KG1 (cell line): ENCODE data around the gene PON1.

Experiments used
- DNase-seq: peaks from one replicate; lab custom pipeline; 2025; lab: John Stamatoyannopoulos, UW

Gene PON1

DNA sequence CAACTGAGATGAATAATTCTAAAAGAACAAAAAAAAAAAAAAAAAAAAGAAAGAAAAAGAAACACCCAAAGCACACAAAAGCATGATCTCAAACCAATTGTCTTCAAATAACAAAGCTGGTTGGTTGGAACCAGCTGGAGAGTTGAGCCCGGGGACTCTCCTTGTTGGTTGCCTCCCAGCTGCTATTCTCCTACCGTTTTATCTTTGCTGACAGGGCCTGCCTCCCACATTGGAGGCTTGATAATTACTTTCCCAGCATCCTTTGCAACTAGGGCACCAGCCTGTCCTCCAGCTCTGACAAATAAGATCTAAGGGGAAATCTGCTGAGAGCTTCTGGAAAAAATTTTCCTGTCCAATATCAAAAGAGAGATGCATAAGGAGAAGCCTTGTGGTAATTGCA is 6.8 kb downstream of the PON1 start:
- no peak for DNase-seq

- no peak for DNase-seq
Observed at GRCh38 chr7:95316588-95316987, 7.7 kb downstream of the PON1 start.

DNA sequence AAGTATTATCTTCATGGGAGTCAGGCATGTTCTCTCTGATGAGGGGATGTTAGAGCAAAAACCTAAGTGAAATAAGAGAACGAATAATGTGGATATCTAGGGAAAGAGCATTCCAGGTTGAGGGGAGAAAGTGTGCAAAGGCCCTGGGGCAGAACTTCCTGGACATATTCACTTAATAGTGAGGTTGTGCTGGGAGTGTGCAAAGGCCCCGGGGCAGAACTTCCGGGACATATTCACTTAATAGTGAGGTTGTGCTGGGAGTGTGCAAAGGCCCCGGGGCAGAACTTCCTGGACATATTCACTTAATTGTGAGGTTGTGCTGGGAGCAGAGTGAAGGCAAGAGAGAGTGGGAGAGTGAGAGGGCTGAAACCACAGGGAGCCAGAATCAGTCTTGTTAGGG is 11.8 kb downstream of the PON1 start:
- no peak for DNase-seq

DNA sequence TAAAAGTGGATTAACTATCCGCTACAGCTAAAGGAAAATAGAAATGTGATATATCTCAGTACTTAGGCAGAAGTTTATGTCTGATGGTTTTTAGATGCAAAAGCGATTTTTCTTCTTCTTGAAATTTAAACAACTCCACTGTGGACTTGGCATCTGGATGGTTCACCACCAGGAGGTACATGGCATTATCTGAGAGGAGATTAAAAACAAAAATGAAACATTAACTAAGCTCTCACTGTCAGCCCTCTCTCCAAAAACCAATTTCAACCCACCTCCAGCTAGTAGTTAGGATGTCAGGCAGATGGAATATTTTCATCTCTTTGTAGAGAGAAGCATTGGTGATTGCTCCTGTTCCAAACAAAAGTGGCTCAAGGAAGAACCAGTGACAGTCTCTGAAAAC is 12.9 kb downstream of the PON1 start:
- no peak for DNase-seq

- DNase-seq, result no peak
Observed at GRCh38 chr7:95309951-95310350, 14.4 kb downstream of the PON1 start.

DNA sequence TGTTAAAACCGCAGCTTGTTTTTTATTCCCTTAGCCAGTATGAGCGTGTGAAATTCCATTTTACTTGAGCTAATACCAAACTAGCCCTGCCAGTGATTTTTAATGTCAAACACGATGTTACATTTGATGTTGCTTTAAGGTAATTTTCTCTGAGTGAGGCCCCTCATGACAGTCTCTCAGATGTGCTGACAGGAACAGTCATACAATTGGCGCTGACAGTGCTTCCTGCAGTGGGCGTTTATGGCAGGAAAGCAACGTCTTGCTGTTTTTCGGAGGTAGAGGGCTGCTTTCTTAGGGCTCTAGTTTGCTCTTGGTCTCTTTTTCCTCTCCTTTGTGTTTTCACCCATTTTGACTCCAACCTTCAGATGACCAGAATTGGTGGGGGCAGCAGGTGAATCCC is 19.3 kb downstream of the PON1 start:
- DNase-seq, result no peak

DNA sequence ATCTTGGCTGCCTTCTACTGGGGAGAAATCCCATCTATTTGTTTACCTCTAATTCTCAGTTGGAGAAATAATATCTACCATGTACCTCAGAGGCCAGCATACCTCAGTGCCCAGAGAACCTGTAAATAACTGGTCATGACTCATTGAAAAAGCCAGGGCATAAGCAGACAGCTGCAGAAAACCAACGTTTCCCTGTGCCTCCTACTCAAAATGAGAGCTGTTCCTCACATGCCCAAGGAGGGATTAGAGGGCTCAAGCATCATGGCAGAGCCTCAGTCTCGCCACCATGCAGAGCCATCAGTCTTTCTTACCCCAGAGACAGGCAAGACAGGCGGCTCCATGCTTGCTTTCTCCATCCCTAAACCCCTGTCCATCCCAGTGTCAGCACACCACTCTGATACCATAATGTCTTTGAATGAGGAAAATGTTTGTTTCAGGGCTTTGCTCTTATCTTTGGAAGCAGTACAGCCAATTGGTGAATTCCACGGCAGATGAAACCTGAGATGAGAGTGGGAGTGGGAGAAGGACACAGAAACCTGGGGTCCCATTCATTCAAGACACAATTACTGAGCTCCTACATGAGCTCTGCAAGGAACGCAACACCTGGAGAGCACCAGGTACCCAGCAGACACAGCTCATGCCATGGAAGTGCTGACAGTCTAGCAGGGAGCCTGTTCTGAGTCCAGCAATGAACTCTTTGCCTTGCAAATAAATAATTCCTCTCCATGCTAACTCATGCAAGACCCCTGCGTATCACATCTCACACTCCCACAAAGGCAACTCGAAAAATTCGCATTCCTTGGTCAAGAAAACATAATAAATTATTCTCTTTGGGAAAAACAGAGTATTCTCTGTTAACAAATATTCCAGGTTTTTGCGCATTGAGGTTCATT is 21.1 kb downstream of the PON1 start:
- DNase-seq, result no peak

GRCh38 chr7:95298091-95298490 is 26.2 kb downstream of the PON1 start:
- no peak for DNase-seq

DNA sequence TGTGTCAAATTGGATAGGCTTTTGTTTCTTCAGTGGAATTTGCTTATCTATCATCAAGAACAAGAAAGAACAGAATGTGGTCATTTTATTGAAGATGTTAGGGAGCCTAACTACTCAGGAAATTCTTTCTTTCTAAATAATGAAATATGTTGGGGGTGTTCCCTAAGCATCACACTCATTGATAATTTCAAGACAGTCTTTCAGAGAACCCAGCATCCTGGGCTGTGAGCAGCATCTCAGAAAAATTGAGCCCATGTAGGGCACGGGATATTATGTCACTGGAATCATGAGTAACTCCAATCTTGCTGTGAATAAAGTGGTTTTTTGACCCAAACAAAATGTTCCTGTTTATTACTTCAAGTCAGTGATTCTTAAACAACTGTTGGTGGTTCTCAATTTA is 27.3 kb downstream of the PON1 start:
- no peak for DNase-seq

- no peak for DNase-seq
Observed at GRCh38 chr7:95296456-95296855, 27.9 kb downstream of the PON1 start.

- DNase-seq, result no peak
Observed at GRCh38 chr7:95295397-95295796, 28.9 kb downstream of the PON1 start.

- no peak for DNase-seq
Observed at GRCh38 chr7:95290166-95290830, 34.0 kb downstream of the PON1 start.

GRCh38 chr7:95286096-95286495 is 38.2 kb downstream of the PON1 start:
- no peak for DNase-seq

- no peak for DNase-seq
Observed at GRCh38 chr7:95279417-95279816, 44.9 kb downstream of the PON1 start.

DNA sequence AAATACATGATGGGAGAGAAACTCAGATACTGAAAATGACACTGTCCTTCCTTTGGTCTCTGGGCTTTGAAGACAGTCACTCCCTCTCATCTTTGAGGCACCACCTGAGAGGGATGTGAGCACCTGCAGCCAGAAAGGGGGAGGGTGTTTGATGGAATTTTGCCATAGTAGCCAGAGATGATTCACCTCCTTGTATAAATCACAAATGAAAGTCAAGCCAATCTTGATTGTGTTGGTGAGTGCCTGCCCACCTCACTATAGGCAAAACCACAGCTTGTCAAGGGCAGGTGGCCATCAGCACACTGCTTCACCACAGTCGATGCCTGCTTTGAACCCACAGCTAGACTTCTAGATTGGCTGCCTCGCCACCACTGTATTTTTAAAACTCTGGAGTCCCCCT is 48.2 kb downstream of the PON1 start:
- DNase-seq, result no peak

GRCh38 chr7:95269640-95270039 is 54.7 kb downstream of the PON1 start:
- no peak for DNase-seq

- no peak for DNase-seq
Observed at GRCh38 chr7:95267754-95268153, 56.6 kb downstream of the PON1 start.

DNA sequence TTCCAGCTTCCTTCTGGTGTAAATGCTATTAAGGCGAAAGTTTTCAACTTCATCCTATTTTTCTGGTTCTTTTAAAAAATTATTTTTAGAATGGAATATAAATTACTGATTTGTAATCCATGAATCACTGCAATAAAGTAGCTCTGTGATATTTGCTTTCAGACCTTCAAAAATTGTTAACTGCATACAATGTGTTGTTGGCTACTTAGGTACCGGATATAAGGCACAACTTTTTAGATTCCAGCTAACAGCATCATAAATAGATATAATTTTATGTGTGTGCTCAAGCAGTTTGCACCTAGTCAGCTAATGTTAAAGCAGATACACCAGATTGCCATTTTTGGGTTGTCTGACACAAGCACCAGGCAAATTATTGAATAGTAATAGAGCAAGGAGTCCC is 58.7 kb downstream of the PON1 start:
- DNase-seq, result no peak

DNA sequence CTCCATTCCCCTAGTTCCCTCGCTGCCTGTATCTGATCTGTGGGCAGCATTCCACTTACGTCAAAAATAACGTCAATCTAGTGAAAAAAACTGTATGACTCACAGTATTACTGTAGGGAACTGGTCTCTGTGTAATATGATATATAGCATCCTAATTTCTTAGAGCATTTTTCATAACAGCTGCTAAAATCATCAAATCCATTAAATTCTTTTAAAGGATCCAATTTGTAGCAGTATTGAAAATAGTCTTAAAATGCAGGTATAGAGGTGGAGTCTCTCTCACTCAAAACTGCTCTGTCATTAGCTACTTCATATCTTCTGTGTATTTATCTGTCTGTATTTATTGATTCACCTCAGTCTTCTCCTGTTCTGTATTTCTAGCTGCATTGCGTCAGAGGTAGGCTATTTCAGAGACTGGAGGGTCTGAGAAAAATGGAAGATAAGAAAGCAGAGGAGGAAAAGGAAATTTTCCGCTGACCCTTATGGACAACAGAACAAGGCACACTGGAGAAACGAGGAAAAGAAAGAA is 59.9 kb downstream of the PON1 start:
- DNase-seq, result no peak

DNA sequence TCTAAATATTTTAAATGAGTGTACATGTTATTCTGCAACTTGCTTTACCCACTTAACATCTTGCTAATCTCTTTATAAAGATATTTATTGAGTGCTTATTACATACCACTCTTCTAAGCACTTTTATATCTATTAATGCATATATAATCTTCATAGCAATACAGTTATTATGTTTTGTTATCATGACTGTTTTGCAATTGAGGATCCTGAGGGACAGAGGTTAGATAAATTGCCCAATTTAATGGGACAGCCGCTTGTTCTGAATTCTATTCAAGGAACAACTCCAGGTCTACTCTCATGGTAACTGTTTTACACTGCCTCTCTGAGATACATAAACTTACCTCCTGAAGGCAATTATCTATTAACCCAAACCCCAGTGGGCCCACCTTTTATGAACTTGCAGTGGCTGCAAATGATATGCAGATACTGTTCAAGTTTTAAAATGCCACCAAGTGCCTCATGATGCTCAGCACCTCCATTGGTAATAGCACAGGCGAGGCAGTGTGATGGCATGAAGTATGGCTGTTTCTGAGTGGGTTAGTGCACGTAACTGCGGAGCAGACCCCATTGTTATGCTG is 60.5 kb downstream of the PON1 start:
- no peak for DNase-seq

GRCh38 chr7:95262875-95263274 is 61.5 kb downstream of the PON1 start:
- DNase-seq, result no peak

- no peak for DNase-seq
Observed at GRCh38 chr7:95261895-95262415, 62.4 kb downstream of the PON1 start.

- no peak for DNase-seq
Observed at GRCh38 chr7:95255691-95256090, 68.6 kb downstream of the PON1 start.
